ENCODE results near the gene SEMA6A. TPM values are rescaled to one million over a fixed set of nuclear protein-coding genes. Genes with fewer than 3 reads are reported as not detected.
"Not testable (repeated sequence)": the region's sequence is repeated elsewhere in the genome, so short reads cannot be mapped to it uniquely, and the experiment has no call there.

Gene SEMA6A
- polyA plus RNA-seq, 3 donors from 2014 or later, result 0.19 to 0.80 TPM; not detected in 1

- no peak overlapping the region for H3K4me3 Mint-ChIP-seq
- H3K36me3 Mint-ChIP-seq, result no peaks in the 10 kb centered on the region
- no peak for DNase-seq
- no peaks in the 10 kb centered on the region for H3K4me1 Mint-ChIP-seq
- H3K9me3 Mint-ChIP-seq, result no peaks in the 10 kb centered on the region
- H3K27me3 Mint-ChIP-seq (ENCODE audit: low read depth in 3 of 3), result peaks cover 0 to 5% (median 0%) of the 10 kb centered on the region in 3 donors
- H3K27ac Mint-ChIP-seq, result no peak overlapping the region
These were observed 43.0 kb downstream of the SEMA6A start for GRCh38 chr5:116531635-116532034.

GRCh38 chr5:116531117-116531516 lies 43.5 kb downstream of the SEMA6A start:
- Mint-ChIP-seq H3K4me3 (no peak overlapping the region), H3K9me3 (no peaks in the 10 kb centered on the region), H3K27me3 (ENCODE audit: low read depth in 3 of 3) (peaks cover 0 to 5% (median 0%) of the 10 kb centered on the region in 3 donors), H3K36me3 (no peaks in the 10 kb centered on the region), H3K4me1 (no peaks in the 10 kb centered on the region), H3K27ac (no peak overlapping the region)
- no peak for DNase-seq

GRCh38 chr5:116530276-116530675 lies 44.3 kb downstream of the SEMA6A start:
- no peak overlapping the region for H3K27ac Mint-ChIP-seq
- no peak overlapping the region for H3K4me3 Mint-ChIP-seq
- no peaks in the 10 kb centered on the region for H3K36me3 Mint-ChIP-seq
- H3K9me3 Mint-ChIP-seq, result no peaks in the 10 kb centered on the region
- H3K4me1 Mint-ChIP-seq, result no peaks in the 10 kb centered on the region
- no peak for DNase-seq
- peaks cover 0 to 5% (median 0%) of the 10 kb centered on the region in 3 donors for H3K27me3 Mint-ChIP-seq (ENCODE audit: low read depth in 3 of 3)

- Mint-ChIP-seq H3K36me3 (no peaks in the 10 kb centered on the region), H3K4me3 (no peak overlapping the region), H3K9me3 (peaks cover 0 to 3% (median 0%) of the 10 kb centered on the region in 6 donors), H3K27me3 (ENCODE audit: low read depth in 3 of 3) (peaks cover 0 to 5% (median 0%) of the 10 kb centered on the region in 3 donors), H3K4me1 (no peaks in the 10 kb centered on the region), H3K27ac (no peak overlapping the region)
- DNase-seq, result no peak
These were observed 45.0 kb downstream of the SEMA6A start for GRCh38 chr5:116529615-116530014.

GRCh38 chr5:116528519-116529234 lies 45.9 kb downstream of the SEMA6A start:
- no peaks in the 10 kb centered on the region for H3K4me1 Mint-ChIP-seq
- H3K4me3 Mint-ChIP-seq, result no peak overlapping the region
- peaks cover 0 to 5% (median 0%) of the 10 kb centered on the region in 6 donors for H3K9me3 Mint-ChIP-seq
- H3K27ac Mint-ChIP-seq, result no peak overlapping the region
- no peak for DNase-seq
- no peaks in the 10 kb centered on the region for H3K36me3 Mint-ChIP-seq
- H3K27me3 Mint-ChIP-seq (ENCODE audit: low read depth in 3 of 3), result peaks cover 0 to 5% (median 0%) of the 10 kb centered on the region in 3 donors

- peaks cover 0 to 5% (median 0%) of the 10 kb centered on the region in 3 donors for H3K27me3 Mint-ChIP-seq (ENCODE audit: low read depth in 3 of 3)
- peaks cover 0 to 5% (median 0%) of the 10 kb centered on the region in 6 donors for H3K9me3 Mint-ChIP-seq
- H3K4me1 Mint-ChIP-seq, result no peaks in the 10 kb centered on the region
- H3K27ac Mint-ChIP-seq, result no peak overlapping the region
- no peaks in the 10 kb centered on the region for H3K36me3 Mint-ChIP-seq
- H3K4me3 Mint-ChIP-seq, result no peak overlapping the region
- no peak for DNase-seq
These were observed 47.0 kb downstream of the SEMA6A start for GRCh38 chr5:116527582-116527981.

- Mint-ChIP-seq H3K9me3 (peaks cover 0 to 5% (median 0%) of the 10 kb centered on the region in 6 donors), H3K36me3 (no peaks in the 10 kb centered on the region), H3K27ac (no peak overlapping the region), H3K4me3 (no peak overlapping the region), H3K4me1 (no peaks in the 10 kb centered on the region), H3K27me3 (ENCODE audit: low read depth in 3 of 3) (peaks cover 0 to 3% (median 0%) of the 10 kb centered on the region in 3 donors)
- no peak for DNase-seq
These were observed 48.9 kb downstream of the SEMA6A start for GRCh38 chr5:116525674-116526073.

- no peak for DNase-seq
- Mint-ChIP-seq H3K36me3 (no peaks in the 10 kb centered on the region), H3K4me1 (no peaks in the 10 kb centered on the region), H3K27ac (no peak overlapping the region), H3K4me3 (no peak overlapping the region), H3K27me3 (ENCODE audit: low read depth in 3 of 3) (peaks cover 0 to 3% (median 0%) of the 10 kb centered on the region in 3 donors), H3K9me3 (peaks cover 0 to 5% (median 0%) of the 10 kb centered on the region in 6 donors)
These were observed 49.7 kb downstream of the SEMA6A start for GRCh38 chr5:116524966-116525365.

GRCh38 chr5:116524051-116524904 lies 50.3 kb downstream of the SEMA6A start:
- Mint-ChIP-seq H3K4me3 (no peak overlapping the region), H3K27ac (no peak overlapping the region), H3K4me1 (no peaks in the 10 kb centered on the region), H3K9me3 (peaks cover 0 to 5% (median 0%) of the 10 kb centered on the region in 6 donors), H3K27me3 (ENCODE audit: low read depth in 3 of 3) (peaks cover 0 to 3% (median 0%) of the 10 kb centered on the region in 3 donors), H3K36me3 (peaks cover 0 to 4% (median 0%) of the 10 kb centered on the region in 3 donors)
- no peak for DNase-seq

GRCh38 chr5:116523182-116523581 lies 51.4 kb downstream of the SEMA6A start:
- H3K4me1 Mint-ChIP-seq; H3K27ac Mint-ChIP-seq; H3K27me3 Mint-ChIP-seq (ENCODE audit: low read depth in 3 of 3); H3K36me3 Mint-ChIP-seq; DNase-seq; H3K4me3 Mint-ChIP-seq; H3K9me3 Mint-ChIP-seq: not testable (repeated sequence)

GRCh38 chr5:116522356-116523136 lies 52.1 kb downstream of the SEMA6A start:
- Mint-ChIP-seq H3K27ac (no peak overlapping the region), H3K4me3 (no peak overlapping the region), H3K36me3 (peaks cover 0 to 4% (median 0%) of the 10 kb centered on the region in 3 donors), H3K4me1 (no peaks in the 10 kb centered on the region), H3K27me3 (ENCODE audit: low read depth in 3 of 3) (peaks cover 0 to 3% (median 0%) of the 10 kb centered on the region in 3 donors), H3K9me3 (peaks cover 0 to 5% (median 0%) of the 10 kb centered on the region in 6 donors)
- DNase-seq, result no peak

GRCh38 chr5:116521173-116521872 lies 53.3 kb downstream of the SEMA6A start:
- Mint-ChIP-seq H3K9me3 (peaks cover 0 to 5% (median 0%) of the 10 kb centered on the region in 6 donors), H3K27me3 (ENCODE audit: low read depth in 3 of 3) (no peaks in the 10 kb centered on the region), H3K27ac (no peak overlapping the region), H3K4me3 (no peak overlapping the region), H3K4me1 (no peaks in the 10 kb centered on the region), H3K36me3 (peaks cover 0 to 4% (median 0%) of the 10 kb centered on the region in 3 donors)
- no peak for DNase-seq

GRCh38 chr5:116520771-116521170 lies 53.9 kb downstream of the SEMA6A start:
- no peak for DNase-seq
- no peaks in the 10 kb centered on the region for H3K4me1 Mint-ChIP-seq
- no peak overlapping the region for H3K4me3 Mint-ChIP-seq

More at GRCh38 chr5:116520771-116521170, 53.9 kb downstream of the SEMA6A start:
- Mint-ChIP-seq H3K9me3 (peaks cover 0 to 5% (median 0%) of the 10 kb centered on the region in 6 donors), H3K36me3 (peaks cover 0 to 4% (median 0%) of the 10 kb centered on the region in 3 donors), H3K27ac (no peak overlapping the region), H3K27me3 (ENCODE audit: low read depth in 3 of 3) (no peaks in the 10 kb centered on the region)
